A673 (cell line): ENCODE results near the gene BID. TPM values are rescaled to one million over a fixed set of nuclear protein-coding genes. Genes with fewer than 3 reads are reported as not detected.
"Not testable (repeated sequence)": the region's sequence is repeated elsewhere in the genome, so short reads cannot be mapped to it uniquely, and the experiment has no call there.

Experiments used
- BruUV-seq: library from RNA; stranded (reverse); fragments of 400-500 nt; replicated peaks from 2 replicates; lab custom pipeline; 2021; lab: Mats Ljungman, UMichigan
- CTCF ChIA-PET: fragments of 300-600 bp; sonication (Branson Sonifier 250); formaldehyde crosslinking; loops from one replicate; lab custom pipeline; 2022; ENCODE audit warnings: antibody characterized with exemption; lab: Charles Lee
- POLR2A ChIA-PET: fragments of 300-600 bp; sonication (Branson Sonifier 250); formaldehyde crosslinking; loops from one replicate; lab custom pipeline; 2022; ENCODE audit warnings: antibody characterized with exemption; ENCODE audit not compliant: low non-redundant PET; lab: Charles Lee
- DNase-seq: peaks from one replicate; pipeline ENCODE4 v3.0.0-alpha.2; 2015; ENCODE audit warnings: low spot score
- H3K27ac ChIP-seq: fragments of 200-600 bp; sonication (generic); 2 replicates; pipeline ENCODE4 v1.5.1; 2016; ENCODE audit warnings: mixed run types, low read depth, mild to moderate bottlenecking, mixed read lengths, antibody characterized with exemption, low read length; ENCODE audit not compliant: poor library complexity, severe bottlenecking
- H3K27me3 ChIP-seq: fragments of 200-600 bp; sonication (generic); replicated peaks from 2 replicates; pipeline ENCODE4 v1.6.1; 2017; ENCODE audit warnings: mixed run types, low read depth, mild to moderate bottlenecking, mixed read lengths, antibody characterized with exemption, low read length; ENCODE audit not compliant: insufficient read depth, poor library complexity
- H3K36me3 ChIP-seq: fragments of 200-600 bp; sonication (generic); 2 replicates; pipeline ENCODE4 v1.6.1; 2016; ENCODE audit warnings: mixed run types, mild to moderate bottlenecking, mixed read lengths, antibody characterized with exemption, low read length; ENCODE audit not compliant: insufficient read depth, poor library complexity, severe bottlenecking
- H3K4me1 ChIP-seq: fragments of 200-600 bp; sonication (generic); 2 replicates; pipeline ENCODE4 v1.6.1; 2017; ENCODE audit warnings: mixed run types, mild to moderate bottlenecking, mixed read lengths, antibody characterized with exemption, low read length; ENCODE audit not compliant: insufficient read depth, poor library complexity, severe bottlenecking
- H3K4me3 ChIP-seq: fragments of 200-600 bp; sonication (generic); 2 replicates; pipeline ENCODE4 v1.5.1; 2016; ENCODE audit warnings: low read depth, mixed run types, mild to moderate bottlenecking, mixed read lengths, low read length; ENCODE audit not compliant: poor library complexity, severe bottlenecking
- H3K9me3 ChIP-seq: fragments of 200-600 bp; sonication (generic); 2 replicates; pipeline ENCODE4 v1.6.1; 2016; ENCODE audit warnings: mixed run types, low read depth, mild to moderate bottlenecking, mixed read lengths, antibody characterized with exemption, low read length; ENCODE audit not compliant: poor library complexity, severe bottlenecking
- EZH2 ChIP-seq: fragments of 200-600 bp; sonication (generic); IDR thresholded peaks from 2 replicates; pipeline ENCODE4 v1.6.1; 2017; ENCODE audit warnings: borderline replicate concordance, low read depth, mild to moderate bottlenecking, mixed read lengths, antibody characterized with exemption, low read length; ENCODE audit not compliant: poor library complexity, severe bottlenecking
- intact Hi-C: fragments of 100-400 bp; cut with micrococcal nuclease; formaldehyde crosslinking; loops from one replicate; pipeline ENCODE4 v1.10.0; 2022; ENCODE audit not compliant: unreplicated experiment
- total RNA-seq: library from RNA; stranded (reverse); gene quantifications from 2 replicates; pipeline ENCODE4 v1.2.3, GENCODE V29; 2021
- TF ChIP-seq, protein P1 (sequence below): fragments of 300-800, 200-600 bp; sonication (generic); conservative IDR thresholded peaks from 2 replicates; pipeline ENCODE4 v1.5.1; 2017; ENCODE audit warnings: low read depth, mild to moderate bottlenecking, antibody characterized with exemption, low read length, moderate library complexity, mixed read lengths

Gene BID
- total RNA-seq, 1 experiment from 2014 or later: 74.6 TPM

DNA sequence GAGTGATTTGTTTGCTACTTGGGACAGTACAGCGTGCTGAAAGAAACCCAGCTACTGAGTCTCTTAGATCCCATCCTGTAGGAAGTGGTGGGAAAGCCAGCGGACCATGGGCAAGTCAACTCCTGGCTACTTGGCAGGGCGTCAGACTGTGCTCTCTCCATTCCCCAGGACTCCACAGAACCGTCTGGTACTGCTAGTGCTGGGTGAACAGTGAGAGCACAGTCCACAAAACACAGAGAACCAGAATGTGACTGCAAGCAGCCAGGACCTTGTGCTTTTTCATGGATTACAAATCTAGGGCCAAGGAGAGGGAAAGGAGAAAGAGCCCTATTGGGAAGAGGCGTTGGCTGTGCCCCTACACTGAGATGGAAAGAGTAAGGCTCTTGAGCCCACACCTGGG is 10.2 kb downstream of the BID start:
- no peaks in the 10 kb centered on the region for H3K36me3 ChIP-seq
- no peaks in the 10 kb centered on the region for H3K9me3 ChIP-seq
- intact Hi-C loops: no loop called here
- CTCF ChIA-PET: no interaction called here
- no peak for TF ChIP-seq EZH2
- TF ChIP-seq, protein P1, sequence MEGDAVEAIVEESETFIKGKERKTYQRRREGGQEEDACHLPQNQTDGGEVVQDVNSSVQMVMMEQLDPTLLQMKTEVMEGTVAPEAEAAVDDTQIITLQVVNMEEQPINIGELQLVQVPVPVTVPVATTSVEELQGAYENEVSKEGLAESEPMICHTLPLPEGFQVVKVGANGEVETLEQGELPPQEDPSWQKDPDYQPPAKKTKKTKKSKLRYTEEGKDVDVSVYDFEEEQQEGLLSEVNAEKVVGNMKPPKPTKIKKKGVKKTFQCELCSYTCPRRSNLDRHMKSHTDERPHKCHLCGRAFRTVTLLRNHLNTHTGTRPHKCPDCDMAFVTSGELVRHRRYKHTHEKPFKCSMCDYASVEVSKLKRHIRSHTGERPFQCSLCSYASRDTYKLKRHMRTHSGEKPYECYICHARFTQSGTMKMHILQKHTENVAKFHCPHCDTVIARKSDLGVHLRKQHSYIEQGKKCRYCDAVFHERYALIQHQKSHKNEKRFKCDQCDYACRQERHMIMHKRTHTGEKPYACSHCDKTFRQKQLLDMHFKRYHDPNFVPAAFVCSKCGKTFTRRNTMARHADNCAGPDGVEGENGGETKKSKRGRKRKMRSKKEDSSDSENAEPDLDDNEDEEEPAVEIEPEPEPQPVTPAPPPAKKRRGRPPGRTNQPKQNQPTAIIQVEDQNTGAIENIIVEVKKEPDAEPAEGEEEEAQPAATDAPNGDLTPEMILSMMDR: no peak
- no peaks in the 10 kb centered on the region for H3K4me1 ChIP-seq
- no peaks in the 10 kb centered on the region for H3K27me3 ChIP-seq
- POLR2A ChIA-PET: no interaction called here
- DNase-seq: no peak
- H3K27ac ChIP-seq: no peak overlapping the region
- BruUV-seq: no TSS peak
- no peak overlapping the region for H3K4me3 ChIP-seq

DNA sequence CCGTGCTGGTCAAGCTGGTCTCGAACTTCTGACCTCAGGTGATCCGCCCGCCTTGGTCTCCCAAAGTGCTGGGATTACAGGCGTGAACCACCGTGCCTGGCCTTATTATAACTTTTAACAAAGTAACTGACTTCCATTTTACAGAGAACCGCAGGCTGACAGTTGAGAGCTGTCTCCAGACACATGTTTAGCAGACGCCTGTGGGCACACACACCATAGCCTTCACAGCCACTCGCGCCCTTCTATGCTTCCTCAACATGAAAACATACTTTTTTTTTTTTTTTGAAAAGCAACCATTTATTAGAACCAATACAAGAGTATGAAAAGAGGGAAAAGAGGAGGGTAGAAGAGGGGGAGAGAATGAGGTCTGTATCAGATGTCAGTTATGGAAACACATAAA is 10.8 kb downstream of the BID start:
- intact Hi-C loops: not testable (repeated sequence)

DNA sequence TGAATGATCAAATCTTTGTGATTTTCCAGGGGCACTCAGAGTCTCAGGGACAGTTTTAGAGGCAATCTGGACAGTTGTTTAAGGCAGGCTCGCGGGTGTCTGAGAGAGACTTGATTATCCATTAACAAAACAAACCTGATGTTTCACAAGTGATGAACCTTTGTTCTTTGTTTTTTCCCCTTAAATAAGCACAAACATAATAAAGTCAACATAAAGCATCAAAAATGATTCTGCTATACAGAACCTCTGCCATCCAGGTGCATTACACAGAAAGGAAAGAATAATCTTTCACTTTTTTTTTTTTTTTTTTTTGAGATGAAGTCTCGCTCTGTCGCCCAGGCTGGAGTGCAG is 13.2 kb downstream of the BID start:
- no peak overlapping the region for H3K4me3 ChIP-seq
- no peaks in the 10 kb centered on the region for H3K9me3 ChIP-seq
- POLR2A ChIA-PET: interaction anchor here (0.6 kb wide), 1 partner anchor 261 kb away, joined by 12 read pairs; no protein-coding TSS in a partner anchor
- CTCF ChIA-PET: interaction anchor here (0.6 kb wide), 1 partner anchor 396 kb away, joined by 12 read pairs; no protein-coding TSS in a partner anchor
- intact Hi-C loops: no loop called here
- H3K36me3 ChIP-seq: no peaks in the 10 kb centered on the region
- no peaks in the 10 kb centered on the region for H3K27me3 ChIP-seq
- BruUV-seq: no TSS peak
- no peak for DNase-seq
- TF ChIP-seq EZH2: no peak
- TF ChIP-seq, protein P1: no peak
- peak overlapping the region; percentile 37 for H3K27ac ChIP-seq
- H3K4me1 ChIP-seq: no peaks in the 10 kb centered on the region

More for the DNA sequence above, 10.8 kb downstream of the BID start:
- H3K36me3 ChIP-seq, DNase-seq, H3K4me1 ChIP-seq, POLR2A ChIA-PET, H3K27me3 ChIP-seq, H3K9me3 ChIP-seq, BruUV-seq, H3K4me3 ChIP-seq, H3K27ac ChIP-seq: not testable (repeated sequence)
- CTCF ChIA-PET: interaction anchor here (0.6 kb wide), 1 partner anchor 16 kb away, joined by 3 read pairs; no protein-coding TSS in a partner anchor

DNA sequence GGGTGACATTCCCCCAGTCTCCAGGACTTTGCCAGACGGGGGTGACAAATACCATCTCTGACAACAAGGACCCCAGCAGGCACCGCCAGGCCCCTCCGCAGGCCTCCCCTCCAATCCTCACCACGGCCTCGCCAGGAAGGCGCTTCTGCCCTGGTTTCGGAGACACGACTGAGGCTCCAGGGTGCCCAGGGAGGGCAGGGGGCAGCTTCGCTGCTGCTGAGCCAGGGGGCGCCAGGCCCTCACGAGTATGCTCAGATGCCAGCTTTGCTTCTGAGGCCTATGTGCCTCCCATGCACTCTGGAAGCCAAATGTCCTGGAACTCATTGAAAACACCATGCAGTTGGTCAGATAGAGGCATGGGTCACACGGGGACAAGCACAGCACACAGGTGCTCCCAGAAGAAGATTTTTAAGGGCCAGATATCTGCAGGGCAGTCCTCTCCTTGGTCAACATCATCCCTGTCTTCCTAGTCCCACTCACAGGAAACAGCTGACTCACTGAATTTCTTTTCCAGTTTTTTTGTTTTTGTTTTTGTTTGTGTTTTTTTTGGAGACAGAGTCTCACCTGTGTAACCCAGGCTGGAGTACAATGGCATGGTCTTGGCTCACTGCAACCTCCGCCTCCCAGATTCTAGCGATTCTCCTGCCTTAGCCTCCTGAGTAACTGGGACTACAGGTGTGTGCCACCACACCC is 19.9 kb downstream of the BID start:
- no peak for TF ChIP-seq EZH2
- TF ChIP-seq, protein P1: peak; percentile 43; the same call in 1 of the 2 replicates
- CTCF ChIA-PET: no interaction called here
- H3K9me3 ChIP-seq: no peaks in the 10 kb centered on the region
- no peaks in the 10 kb centered on the region for H3K4me1 ChIP-seq
- H3K4me3 ChIP-seq: no peak overlapping the region
- H3K36me3 ChIP-seq: no peaks in the 10 kb centered on the region
- no peak overlapping the region for H3K27ac ChIP-seq
- POLR2A ChIA-PET: no interaction called here
- intact Hi-C loops: no loop called here
- peak; percentile 29 for DNase-seq
- H3K27me3 ChIP-seq: no peaks in the 10 kb centered on the region
- no TSS peak for BruUV-seq
